SK-N-DZ (cell line): ENCODE data around the gene YWHAE. TPM values are rescaled to one million over a fixed set of nuclear protein-coding genes. Genes with fewer than 3 reads are reported as not detected.
"Not testable (repeated sequence)": the region's sequence is repeated elsewhere in the genome, so short reads cannot be mapped to it uniquely, and the experiment has no call there.

Experiments
- DNase-seq: peaks from one replicate; pipeline ENCODE4 v3.0.0-alpha.2; 2015; ENCODE audit warnings: low spot score
- polyA plus RNA-seq, 2 experiments: library from polyadenylated mRNA; depleted of rRNA; stranded (reverse); fragments of >200 nt; gene quantifications; 2 replicates each; pipeline ENCODE4 v1.2.3, GENCODE V29; 2014

The YWHAE gene
- 655 and 809 TPM in 2 replicates for polyA plus RNA-seq (2014; cell fraction: cytosol; rRNA removed)
- 346 and 460 TPM in 2 replicates for polyA plus RNA-seq (2014; cell fraction: nucleus; rRNA removed)

DNA sequence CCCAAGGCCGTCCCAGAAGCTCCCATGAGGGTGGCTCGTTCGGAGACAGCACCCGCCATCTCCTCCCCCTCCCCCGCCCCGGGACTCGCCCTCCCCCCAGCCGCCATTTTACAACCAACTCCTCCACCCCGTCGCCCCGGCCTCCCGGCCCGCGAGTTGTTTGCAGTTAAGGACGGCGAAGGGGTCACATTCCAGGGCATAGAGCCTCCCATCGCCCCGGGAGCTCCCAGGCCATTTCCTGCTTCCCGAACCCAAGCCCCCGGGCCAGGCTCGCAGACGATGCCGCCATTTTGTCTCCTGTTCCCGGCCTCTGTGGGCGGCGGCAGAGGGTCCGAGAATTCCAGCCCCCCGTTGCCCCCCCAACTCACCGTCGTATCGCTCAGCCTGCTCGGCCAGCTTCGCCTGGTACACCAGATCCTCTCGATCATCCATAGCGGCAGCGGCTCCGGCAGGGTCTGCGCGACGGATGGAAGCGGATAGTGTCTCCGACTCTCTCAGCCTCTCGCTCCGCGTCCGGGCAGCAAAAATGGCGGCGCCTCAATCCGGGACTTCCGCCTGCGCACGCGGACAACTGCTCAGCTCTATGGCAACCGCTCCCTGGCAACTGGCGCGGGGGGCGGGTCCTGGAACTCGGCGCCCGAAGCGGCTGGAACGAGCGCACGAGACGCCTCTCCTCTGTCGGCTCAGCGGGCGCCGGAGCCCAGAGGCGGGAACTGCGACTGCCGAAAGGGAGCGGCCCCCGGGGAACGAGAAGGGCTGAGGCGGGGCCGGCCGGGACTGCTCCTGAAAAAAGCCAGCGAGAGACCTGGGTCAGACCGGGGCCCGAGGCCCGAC is at the start of gene YWHAE:
Gene YWHAE (minus strand): TSS at position 544 of the 834 bp plus-strand sequence. CDS start 112 bp downstream, at position 432.
- DNase-seq = peak; percentile 97

DNA sequence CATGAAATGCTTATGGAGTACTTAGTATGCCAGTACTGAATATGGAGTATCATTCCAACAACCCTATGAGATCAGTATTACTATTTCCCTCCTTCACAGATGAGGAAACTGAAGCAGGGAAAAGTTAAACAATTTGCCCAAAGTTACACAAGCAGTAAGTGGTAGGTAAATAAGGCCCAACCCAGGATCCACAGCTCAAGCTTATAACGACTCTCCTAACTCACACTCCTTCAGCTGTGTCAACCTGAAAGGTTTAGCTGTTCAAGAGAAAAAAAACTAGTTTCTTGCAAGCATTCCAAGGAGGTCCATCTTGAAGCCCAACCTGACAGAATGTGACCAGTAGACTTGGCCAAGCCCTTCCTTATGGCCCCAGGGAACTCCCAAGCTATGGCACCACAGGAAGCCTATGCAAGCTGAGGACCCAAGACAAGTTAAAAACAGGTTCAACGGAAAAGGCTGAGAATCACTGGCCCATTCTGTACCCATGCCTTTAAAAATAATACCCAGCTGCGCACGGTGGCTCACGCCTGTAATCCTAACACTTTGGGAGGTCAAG is 49.5 kb upstream of the YWHAE start:
- DNase-seq = no peak

DNA sequence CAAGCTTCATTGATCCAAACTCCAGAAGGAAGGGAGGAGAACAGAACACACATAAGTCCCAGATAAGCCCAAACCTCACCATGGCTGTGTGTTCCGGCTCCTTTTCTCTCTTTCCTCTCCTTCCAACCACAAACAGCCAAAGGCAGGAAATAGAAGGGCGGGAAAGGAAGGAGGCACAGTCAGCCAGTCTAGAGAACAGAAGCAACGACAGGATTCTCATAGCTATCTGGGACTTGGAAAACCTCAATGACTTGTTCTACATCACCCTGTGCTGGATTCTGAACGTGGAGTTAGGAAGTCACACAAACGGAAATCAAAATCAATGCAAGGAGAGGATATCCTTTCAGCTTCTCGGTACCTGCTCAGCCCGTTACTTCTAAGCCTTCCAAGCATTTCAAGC is 47.0 kb upstream of the YWHAE start:
- no peak for DNase-seq

GRCh38 chr17:1446201-1446600 is 46.2 kb upstream of the YWHAE start:
- DNase-seq = no peak

DNA sequence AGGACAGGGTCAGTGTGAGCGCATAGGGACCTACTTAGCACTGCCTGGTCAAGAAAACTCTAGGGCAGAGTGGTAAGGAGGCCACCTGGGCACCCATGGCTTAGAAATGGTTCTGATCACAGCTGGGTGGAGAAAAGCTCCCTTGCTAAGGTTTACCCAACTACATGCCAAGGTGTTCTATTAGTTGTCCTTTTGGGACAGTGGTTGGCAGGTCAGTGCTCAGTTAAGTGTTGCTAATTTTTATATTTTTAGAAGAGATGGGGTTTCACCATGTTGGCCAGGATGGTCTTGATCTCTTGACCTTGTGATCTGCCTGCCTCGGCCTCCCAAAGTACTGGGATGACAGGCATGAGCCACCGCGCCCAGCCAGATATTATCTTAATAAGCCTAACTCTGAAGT is 45.7 kb upstream of the YWHAE start:
- DNase-seq = not testable (repeated sequence)

DNA sequence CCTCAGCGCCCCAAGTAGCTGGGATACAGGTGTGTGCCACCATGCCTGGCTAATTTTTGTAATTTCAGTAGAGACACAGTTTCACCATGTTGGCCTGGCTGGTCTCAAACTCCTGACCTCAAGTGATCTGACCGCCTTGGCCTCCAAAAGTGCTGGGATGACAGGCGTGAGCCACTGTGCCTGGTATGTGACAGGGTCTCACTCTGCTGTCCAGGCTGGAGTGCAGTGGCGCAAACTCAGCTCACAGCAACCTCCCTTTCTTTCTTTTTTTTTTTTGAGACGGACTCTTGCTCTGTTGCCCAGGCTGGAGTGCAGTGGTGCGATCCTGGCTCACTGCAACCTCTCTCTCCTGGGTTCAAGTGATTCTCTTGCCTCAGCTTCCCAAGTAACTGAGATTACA is 42.7 kb upstream of the YWHAE start:
- DNase-seq = not testable (repeated sequence)

DNA sequence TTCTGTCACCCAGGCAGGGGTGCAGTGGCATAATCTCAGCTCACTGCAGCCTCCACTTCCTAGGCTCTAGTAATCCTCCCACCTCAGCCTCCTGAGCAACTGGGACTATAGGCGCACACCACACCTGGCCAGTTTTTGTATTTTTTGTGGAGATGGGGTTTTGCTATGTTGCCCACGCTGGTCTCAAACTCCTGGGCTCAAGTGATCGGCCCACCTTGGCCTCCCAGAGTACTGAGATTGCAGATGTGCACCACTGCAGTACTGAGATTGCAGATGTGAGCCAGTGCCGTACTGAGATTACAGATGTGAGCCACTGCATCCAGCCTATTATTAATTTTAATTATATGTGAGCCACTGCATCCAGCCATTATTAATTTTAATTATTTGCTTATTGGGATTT is 42.2 kb upstream of the YWHAE start:
- no peak for DNase-seq

- DNase-seq = no peak
These were observed 40.9 kb upstream of the YWHAE start for GRCh38 chr17:1440921-1441320.

- DNase-seq = no peak
These were observed 38.6 kb upstream of the YWHAE start for GRCh38 chr17:1438593-1439083.

- DNase-seq = no peak
These were observed 35.3 kb upstream of the YWHAE start for GRCh38 chr17:1435326-1435725.

- DNase-seq = no peak
These were observed 34.1 kb upstream of the YWHAE start for GRCh38 chr17:1434150-1434549.

- DNase-seq = no peak
These were observed 31.6 kb upstream of the YWHAE start for GRCh38 chr17:1431631-1432104.

GRCh38 chr17:1423456-1424135 is 23.6 kb upstream of the YWHAE start:
- no peak for DNase-seq

DNA sequence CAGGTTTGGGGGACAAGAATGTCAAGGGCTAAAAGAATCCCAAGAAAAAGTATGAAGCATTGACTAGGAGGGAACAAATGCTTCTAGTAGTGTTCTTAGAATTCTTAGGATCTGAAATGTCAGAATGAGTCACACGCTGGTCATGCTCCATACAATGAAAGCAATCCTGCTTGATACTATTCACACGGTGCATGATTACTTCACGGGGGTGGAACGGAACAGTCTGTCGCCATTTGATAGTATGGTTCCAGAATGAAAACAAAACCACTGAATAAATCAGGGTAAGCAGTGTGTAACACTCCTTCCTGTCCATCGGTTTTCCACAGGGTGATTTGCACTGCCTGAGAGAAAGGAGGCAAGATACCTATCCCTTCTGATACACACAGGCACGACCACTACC is 22.9 kb upstream of the YWHAE start:
- no peak for DNase-seq

DNA sequence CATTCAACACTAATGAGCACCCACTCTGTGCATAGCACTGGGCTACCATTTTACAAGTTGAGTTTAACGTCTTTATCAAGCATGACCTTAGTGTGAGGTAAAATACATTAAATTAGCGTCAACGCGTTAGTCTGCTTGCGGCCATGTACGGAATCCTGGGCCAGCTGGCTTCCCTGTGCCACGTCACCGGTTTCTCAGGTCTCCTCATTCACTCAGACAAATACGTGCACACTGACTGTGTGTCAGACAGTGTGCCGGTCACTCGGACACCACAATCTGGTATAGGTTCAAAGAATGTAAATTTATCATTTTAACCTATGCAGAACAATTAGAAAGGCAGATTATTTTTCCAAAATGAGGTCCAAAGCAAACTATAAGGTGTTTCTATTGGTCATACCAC is 21.4 kb upstream of the YWHAE start:
- no peak for DNase-seq

- no peak for DNase-seq
These were observed 21.0 kb upstream of the YWHAE start for GRCh38 chr17:1420981-1421380.

- DNase-seq = no peak
These were observed 20.1 kb upstream of the YWHAE start for GRCh38 chr17:1420163-1420562.

GRCh38 chr17:1418476-1418875 is 18.5 kb upstream of the YWHAE start:
- DNase-seq = not testable (repeated sequence)

DNA sequence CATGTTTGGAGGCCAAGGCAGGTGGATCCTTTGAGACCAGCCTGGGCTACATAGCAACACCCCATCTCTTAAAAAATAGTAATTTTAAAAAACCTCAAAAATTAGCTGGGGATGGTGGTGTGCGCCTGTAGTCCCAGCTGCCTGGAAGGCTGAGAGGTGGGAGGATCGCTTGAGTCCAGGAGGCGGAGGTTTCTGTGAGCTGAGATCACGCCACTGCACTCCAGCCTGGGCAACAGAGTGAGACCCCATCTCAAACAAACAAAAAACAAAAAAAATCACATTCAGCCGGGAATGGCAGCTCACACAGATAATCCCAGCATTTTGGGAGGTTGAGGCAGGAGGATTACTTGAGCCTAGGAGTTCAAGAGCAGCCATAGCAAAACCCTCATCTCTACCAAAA is 16.4 kb upstream of the YWHAE start:
- no peak for DNase-seq

- no peak for DNase-seq
These were observed 14.6 kb upstream of the YWHAE start for GRCh38 chr17:1414634-1415033.

- DNase-seq = no peak
These were observed 14.1 kb upstream of the YWHAE start for GRCh38 chr17:1414001-1414574.

DNA sequence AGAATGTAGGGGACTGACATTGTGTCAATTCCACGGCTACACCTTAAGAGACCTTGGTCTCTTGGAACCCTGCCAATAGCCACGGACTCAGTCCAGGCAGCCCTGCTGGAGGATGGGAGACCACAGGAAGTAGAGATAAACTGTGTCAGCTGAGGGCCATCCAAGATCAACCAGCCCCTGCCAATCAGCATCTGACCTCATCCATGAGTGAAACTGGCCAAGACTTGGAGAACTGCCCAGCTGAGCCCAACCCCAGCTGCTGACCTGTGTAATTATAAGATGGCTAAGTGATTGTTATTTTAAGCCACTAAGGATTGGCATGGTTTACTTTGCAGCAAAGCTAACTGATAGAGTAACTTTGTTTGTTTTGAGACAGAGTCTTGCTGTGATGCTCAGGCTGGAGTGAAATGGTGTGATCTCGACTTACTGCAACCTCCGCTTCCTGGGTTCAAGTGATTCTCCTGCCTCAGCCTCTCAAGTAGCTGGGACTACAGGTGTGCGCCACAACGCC is 13.3 kb upstream of the YWHAE start:
- peak; percentile 30 for DNase-seq
